ENCODE results near the gene INF2.
A peak's percentile ranks its signal among the peaks of the same experiment; 100 is the strongest.
"Not testable (repeated sequence)": the region's sequence is repeated elsewhere in the genome, so short reads cannot be mapped to it uniquely, and the experiment has no call there.

The INF2 gene

DNA sequence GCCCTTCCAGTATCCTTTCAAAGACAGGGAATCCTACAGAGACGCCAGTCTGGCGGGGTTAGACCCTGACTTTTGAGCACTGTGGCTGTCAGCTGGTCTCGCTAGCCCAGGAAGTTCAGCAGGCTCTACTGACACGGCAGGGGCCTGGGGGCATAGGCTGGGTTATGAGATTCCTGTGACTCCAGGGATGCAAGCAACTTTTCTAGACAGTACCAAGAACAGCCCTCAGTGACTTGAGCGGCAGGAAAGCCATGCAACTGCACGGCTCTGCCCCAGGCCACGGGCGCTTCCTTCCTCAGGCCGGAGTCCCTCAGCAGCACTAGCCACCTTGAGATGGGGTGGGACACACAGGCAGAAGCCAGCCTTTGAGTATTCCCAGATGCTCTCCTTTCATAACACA lies 58.5 kb downstream of the INF2 start:
- no peaks in the 10 kb centered on the region for H3K27me3 ChIP-seq (ENCODE audit: low read depth, low read length)
- H3K36me3 ChIP-seq (ENCODE audit: control insufficient read depth in 1 of 2, insufficient read depth in 2 of 2, low read length in 2 of 2): no peaks in the 10 kb centered on the region
- no peak overlapping the region for H3K27ac ChIP-seq (ENCODE audit: low read length)
- H3K4me3 ChIP-seq (ENCODE audit: low read depth in 1 of 2, low read length in 2 of 2): no peak overlapping the region
- peaks cover 20 to 24% of the 10 kb centered on the region in 2 donors for H3K4me1 ChIP-seq (ENCODE audit: control insufficient read depth in 1 of 2, insufficient read depth in 2 of 2, low read length in 2 of 2)
- H3K9me3 ChIP-seq (ENCODE audit: control insufficient read depth in 1 of 2, low read length in 2 of 2): no peaks in the 10 kb centered on the region

DNA sequence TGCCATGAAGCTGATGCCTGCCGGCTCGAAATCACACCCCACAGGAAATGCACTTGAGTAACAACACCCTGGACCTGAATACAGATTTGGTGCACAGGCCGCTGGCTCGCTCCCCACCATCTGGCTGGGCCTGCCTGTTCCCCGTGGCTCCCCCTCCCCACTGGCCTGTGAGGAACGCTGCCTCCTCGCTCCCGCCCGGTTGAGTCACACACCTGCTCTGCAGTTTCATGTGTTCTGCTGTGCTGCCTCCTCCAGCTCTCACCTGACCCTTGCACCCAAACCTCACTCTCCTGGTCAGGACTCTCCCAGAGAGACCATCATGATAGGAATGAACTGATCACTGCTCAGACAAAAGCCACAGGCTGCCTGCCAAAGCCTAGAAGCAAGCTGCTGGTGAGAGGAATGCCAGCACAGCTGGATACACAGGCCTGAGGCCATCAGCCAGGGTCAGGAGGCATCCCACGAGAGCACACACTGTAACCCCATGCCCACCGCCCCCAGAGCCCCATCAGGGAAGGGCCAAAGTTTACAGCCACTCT lies 59.8 kb downstream of the INF2 start:
- Histone ChIP-seq H3K27me3 (ENCODE audit: low read depth, low read length) (no peaks in the 10 kb centered on the region), H3K9me3 (ENCODE audit: control insufficient read depth in 1 of 2, low read length in 2 of 2) (no peaks in the 10 kb centered on the region), H3K27ac (ENCODE audit: low read length) (peak overlapping the region; percentile 31), H3K4me3 (ENCODE audit: low read depth in 1 of 2, low read length in 2 of 2) (no peak overlapping the region), H3K4me1 (ENCODE audit: control insufficient read depth in 1 of 2, insufficient read depth in 2 of 2, low read length in 2 of 2) (peaks cover 25 to 31% of the 10 kb centered on the region in 2 donors), H3K36me3 (ENCODE audit: control insufficient read depth in 1 of 2, insufficient read depth in 2 of 2, low read length in 2 of 2) (no peaks in the 10 kb centered on the region)

DNA sequence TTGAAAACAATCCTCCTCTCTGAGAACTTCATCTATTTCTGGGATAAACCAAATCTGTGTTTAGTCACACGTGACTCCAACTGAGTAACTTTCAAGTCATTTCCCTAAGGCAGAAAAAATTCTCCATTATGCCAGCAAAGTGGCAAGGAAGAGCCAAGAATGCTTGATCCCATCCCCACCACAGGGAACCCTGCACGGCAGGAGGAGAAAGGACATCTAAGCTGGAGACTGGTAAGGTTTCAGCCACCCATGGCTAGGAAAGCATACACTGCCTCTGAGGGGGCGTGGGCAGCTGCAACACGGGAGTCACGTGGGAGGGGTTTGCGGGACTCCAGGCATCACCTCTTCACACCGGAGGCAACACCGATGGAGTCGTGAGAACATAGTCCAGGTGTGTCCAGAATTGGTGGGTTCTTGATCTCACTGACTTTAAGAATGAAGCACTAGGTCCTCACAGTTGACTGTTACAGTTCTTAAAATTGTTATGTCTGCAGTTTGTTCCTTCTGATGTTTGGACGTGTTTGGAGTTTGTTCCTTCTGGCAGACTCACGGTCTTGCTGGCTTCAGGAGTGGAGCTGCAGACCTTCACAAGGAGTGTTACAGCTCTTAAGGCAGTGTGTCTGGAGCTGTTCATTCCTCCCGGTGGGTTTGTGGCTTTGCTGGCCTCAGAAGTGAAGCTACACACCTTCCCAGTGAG lies 60.8 kb downstream of the INF2 start:
- H3K27me3 ChIP-seq (ENCODE audit: low read depth, low read length): no peaks in the 10 kb centered on the region
- no peaks in the 10 kb centered on the region for H3K9me3 ChIP-seq (ENCODE audit: control insufficient read depth in 1 of 2, low read length in 2 of 2)
- H3K27ac ChIP-seq (ENCODE audit: low read length): no peak overlapping the region
- H3K4me1 ChIP-seq (ENCODE audit: control insufficient read depth in 1 of 2, insufficient read depth in 2 of 2, low read length in 2 of 2): peaks cover 32 to 41% of the 10 kb centered on the region in 2 donors
- H3K4me3 ChIP-seq (ENCODE audit: low read depth in 1 of 2, low read length in 2 of 2): no peak overlapping the region
- peaks cover 0 to 4% of the 10 kb centered on the region in 2 donors for H3K36me3 ChIP-seq (ENCODE audit: control insufficient read depth in 1 of 2, insufficient read depth in 2 of 2, low read length in 2 of 2)

DNA sequence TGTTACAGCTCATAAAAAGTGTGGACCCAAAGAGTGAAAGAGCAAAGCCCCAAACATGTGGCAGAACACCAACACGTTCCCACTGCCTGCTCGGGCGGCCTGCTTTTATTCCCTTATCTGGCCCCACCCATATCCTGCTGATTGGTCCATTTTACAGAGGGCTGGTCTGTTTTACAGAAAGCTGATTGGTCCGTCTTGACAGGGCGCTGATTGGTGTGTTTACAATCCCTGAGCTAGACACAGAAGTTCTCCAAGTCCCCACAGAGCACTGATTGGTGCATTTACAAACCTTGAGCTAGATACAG lies 61.3 kb downstream of the INF2 start:
- not testable (repeated sequence) for H3K27me3 ChIP-seq (ENCODE audit: low read depth, low read length); H3K9me3 ChIP-seq (ENCODE audit: control insufficient read depth in 1 of 2, low read length in 2 of 2); H3K27ac ChIP-seq (ENCODE audit: low read length); H3K36me3 ChIP-seq (ENCODE audit: control insufficient read depth in 1 of 2, insufficient read depth in 2 of 2, low read length in 2 of 2); H3K4me3 ChIP-seq (ENCODE audit: low read depth in 1 of 2, low read length in 2 of 2)
- peaks cover 32 to 45% of the 10 kb centered on the region in 2 donors for H3K4me1 ChIP-seq (ENCODE audit: control insufficient read depth in 1 of 2, insufficient read depth in 2 of 2, low read length in 2 of 2)

DNA sequence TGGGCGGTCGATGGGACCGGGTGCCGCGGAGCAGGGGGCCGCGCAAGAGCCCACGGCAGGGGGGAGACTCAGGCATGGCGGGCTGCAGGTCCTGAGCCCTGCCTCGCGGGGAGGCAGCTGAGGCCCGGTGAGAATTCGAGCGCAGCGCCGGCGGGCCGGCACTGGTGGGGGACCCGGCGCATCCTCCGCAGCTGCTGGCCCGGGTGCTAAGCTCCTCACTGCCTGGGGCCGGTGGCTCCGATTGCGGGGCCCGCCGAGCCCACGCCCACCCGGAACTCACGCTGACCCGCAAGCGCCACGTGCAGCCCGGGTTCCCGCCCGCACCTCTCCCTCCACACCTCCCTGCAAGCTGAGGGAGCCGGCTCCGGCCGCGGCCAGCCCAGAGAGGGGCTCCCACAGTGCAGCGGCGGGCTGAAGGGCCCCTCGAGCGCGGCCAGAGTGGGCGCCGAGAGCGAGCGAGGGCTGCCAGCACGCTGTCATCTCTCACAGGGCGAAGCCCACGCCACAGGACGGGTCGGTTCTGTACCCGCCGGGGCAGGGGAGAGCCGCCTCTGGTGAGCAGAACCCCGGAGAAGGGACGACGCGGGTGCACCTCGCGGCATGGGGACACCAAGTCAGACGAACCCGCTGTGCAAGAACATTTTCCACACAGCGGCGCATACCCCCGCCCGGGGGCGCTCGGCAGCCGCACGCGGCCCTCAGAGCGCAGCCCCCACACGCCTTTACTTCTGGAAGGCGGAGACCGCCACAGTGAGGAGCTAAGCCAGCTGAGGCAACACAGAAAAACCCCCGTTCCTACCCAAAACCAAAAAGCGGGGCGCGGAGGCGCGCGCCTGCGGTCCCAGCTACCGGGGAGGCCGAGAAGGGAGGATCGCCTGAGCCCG lies 62.4 kb downstream of the INF2 start:
- H3K27ac ChIP-seq (ENCODE audit: low read length): no peak overlapping the region
- peaks cover 11 to 20% of the 10 kb centered on the region in 2 donors for H3K36me3 ChIP-seq (ENCODE audit: control insufficient read depth in 1 of 2, insufficient read depth in 2 of 2, low read length in 2 of 2)
- peak overlapping the region; percentile 56 to 98 for H3K4me3 ChIP-seq (ENCODE audit: low read depth in 1 of 2, low read length in 2 of 2)
- H3K9me3 ChIP-seq (ENCODE audit: control insufficient read depth in 1 of 2, low read length in 2 of 2): no peaks in the 10 kb centered on the region
- H3K27me3 ChIP-seq (ENCODE audit: low read depth, low read length): no peaks in the 10 kb centered on the region
- H3K4me1 ChIP-seq (ENCODE audit: control insufficient read depth in 1 of 2, insufficient read depth in 2 of 2, low read length in 2 of 2): peaks cover 28 to 36% of the 10 kb centered on the region in 2 donors

DNA sequence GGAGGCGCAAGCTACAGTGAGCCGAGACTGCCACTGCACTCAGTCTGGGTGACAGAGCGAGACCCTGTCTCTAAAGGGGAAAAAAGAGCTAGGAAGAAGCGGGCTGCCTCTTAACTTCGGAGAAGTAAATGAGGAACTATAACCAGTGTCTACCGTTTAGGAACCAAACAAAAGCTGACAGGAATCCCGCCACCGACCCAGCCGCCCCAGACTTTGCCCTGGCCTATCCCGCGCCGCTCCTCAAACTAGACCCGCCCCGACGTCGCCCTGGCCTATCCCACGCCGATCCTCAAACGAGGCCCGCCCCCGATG lies 63.0 kb downstream of the INF2 start:
- peaks cover 25 to 36% of the 10 kb centered on the region in 2 donors for H3K4me1 ChIP-seq (ENCODE audit: control insufficient read depth in 1 of 2, insufficient read depth in 2 of 2, low read length in 2 of 2)
- H3K9me3 ChIP-seq (ENCODE audit: control insufficient read depth in 1 of 2, low read length in 2 of 2): no peaks in the 10 kb centered on the region
- H3K36me3 ChIP-seq (ENCODE audit: control insufficient read depth in 1 of 2, insufficient read depth in 2 of 2, low read length in 2 of 2): peaks cover 16 to 26% of the 10 kb centered on the region in 2 donors
- H3K27ac ChIP-seq (ENCODE audit: low read length): no peak overlapping the region
- H3K4me3 ChIP-seq (ENCODE audit: low read depth in 1 of 2, low read length in 2 of 2): peak overlapping the region; percentile 56 to 98
- H3K27me3 ChIP-seq (ENCODE audit: low read depth, low read length): no peaks in the 10 kb centered on the region

DNA sequence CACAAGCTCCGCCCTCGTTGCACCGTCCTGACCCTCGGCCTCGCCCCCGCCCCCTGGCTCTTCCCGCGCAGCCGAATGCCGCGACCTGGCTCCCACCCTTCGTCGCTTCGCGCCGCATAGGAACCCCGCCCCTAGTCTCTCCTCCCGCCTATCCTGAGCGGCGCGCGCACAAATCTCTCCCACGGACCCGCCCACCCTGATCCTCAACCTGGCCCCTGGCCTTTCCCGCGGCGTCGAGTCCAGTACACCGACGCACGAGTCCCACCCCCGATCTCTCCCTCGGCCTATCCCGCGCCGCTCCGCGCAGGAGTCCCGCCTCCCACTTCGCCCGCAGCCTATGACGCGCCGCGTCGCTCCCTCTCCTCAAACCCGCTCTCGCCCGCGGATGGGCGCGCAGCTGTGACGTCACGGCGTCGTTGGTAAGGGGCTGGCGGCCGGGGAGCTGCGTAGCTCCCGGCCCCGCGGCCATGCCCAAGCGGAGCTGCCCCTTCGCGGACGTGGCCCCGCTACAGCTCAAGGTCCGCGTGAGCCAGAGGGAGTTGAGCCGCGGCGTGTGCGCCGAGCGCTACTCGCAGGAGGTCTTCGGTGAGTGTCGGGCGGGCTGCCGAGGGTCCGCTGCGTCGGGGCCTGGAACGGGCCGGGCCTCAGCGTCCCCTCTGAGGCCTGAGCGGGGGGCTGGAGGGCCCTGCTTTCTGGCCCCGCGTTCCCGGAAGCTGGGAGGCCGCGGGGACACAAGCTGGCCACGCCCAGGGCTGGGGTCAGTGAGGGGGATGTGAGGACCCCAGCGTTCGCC lies 63.5 kb downstream of the INF2 start, which contains the start of gene SIVA1:
Gene SIVA1 (plus strand): TSS at position 413 of the 793 bp plus-strand sequence. CDS start 55 bp downstream, at position 468.
- H3K4me3 ChIP-seq (ENCODE audit: low read depth in 1 of 2, low read length in 2 of 2): peak within 1 kb of the TSS; percentile 79 to 98
- no peaks in the 10 kb centered on the region for H3K27me3 ChIP-seq (ENCODE audit: low read depth, low read length)
- H3K36me3 ChIP-seq (ENCODE audit: control insufficient read depth in 1 of 2, insufficient read depth in 2 of 2, low read length in 2 of 2): peaks cover 22 to 31% of the 10 kb centered on the region in 2 donors
- no peaks in the 10 kb centered on the region for H3K9me3 ChIP-seq (ENCODE audit: control insufficient read depth in 1 of 2, low read length in 2 of 2)
- peak within 1 kb of the TSS; percentile 69 for H3K27ac ChIP-seq (ENCODE audit: low read length)
- peaks cover 25 to 36% of the 10 kb centered on the region in 2 donors for H3K4me1 ChIP-seq (ENCODE audit: control insufficient read depth in 1 of 2, insufficient read depth in 2 of 2, low read length in 2 of 2)

DNA sequence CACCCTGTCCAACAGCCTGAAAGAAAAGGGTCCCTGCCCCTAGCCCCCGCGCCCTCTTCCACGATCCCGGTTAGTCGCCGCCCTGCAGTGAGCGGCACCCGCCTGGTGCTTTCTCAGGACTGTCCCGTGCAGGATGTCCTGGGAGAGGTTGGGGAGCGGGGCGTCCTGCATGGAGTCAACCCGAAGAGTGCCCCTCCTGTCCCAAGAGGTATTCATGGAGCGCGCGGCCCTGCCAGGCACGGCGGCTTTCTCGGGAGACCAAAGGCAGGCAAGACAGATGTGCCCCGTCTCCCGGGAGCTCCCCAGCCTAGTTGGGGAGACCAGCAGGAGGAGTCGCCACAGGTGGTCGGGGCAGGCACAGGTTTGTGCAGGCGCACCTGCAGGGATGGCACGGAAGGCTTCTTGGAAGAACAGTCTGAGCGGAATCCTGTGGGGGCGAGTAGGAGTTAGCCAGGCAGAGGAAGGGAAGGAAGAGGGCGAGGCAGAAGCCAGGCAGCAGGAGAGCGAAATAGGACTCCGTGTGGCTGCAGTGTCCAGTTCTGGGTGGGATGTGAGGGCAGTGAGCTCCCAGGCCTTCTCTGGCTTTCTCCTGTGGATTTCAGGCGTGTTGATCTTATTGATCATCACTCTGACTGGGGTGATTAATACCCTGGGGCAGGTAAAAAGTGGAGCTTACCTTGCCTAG lies 64.3 kb downstream of the INF2 start:
- peaks cover 27 to 38% of the 10 kb centered on the region in 2 donors for H3K36me3 ChIP-seq (ENCODE audit: control insufficient read depth in 1 of 2, insufficient read depth in 2 of 2, low read length in 2 of 2)
- H3K27me3 ChIP-seq (ENCODE audit: low read depth, low read length): no peaks in the 10 kb centered on the region
- no peaks in the 10 kb centered on the region for H3K9me3 ChIP-seq (ENCODE audit: control insufficient read depth in 1 of 2, low read length in 2 of 2)
- H3K27ac ChIP-seq (ENCODE audit: low read length): peak overlapping the region; percentile 23
- H3K4me1 ChIP-seq (ENCODE audit: control insufficient read depth in 1 of 2, insufficient read depth in 2 of 2, low read length in 2 of 2): peaks cover 22 to 36% of the 10 kb centered on the region in 2 donors
- H3K4me3 ChIP-seq (ENCODE audit: low read depth in 1 of 2, low read length in 2 of 2): peak overlapping the region; percentile 79 to 98

DNA sequence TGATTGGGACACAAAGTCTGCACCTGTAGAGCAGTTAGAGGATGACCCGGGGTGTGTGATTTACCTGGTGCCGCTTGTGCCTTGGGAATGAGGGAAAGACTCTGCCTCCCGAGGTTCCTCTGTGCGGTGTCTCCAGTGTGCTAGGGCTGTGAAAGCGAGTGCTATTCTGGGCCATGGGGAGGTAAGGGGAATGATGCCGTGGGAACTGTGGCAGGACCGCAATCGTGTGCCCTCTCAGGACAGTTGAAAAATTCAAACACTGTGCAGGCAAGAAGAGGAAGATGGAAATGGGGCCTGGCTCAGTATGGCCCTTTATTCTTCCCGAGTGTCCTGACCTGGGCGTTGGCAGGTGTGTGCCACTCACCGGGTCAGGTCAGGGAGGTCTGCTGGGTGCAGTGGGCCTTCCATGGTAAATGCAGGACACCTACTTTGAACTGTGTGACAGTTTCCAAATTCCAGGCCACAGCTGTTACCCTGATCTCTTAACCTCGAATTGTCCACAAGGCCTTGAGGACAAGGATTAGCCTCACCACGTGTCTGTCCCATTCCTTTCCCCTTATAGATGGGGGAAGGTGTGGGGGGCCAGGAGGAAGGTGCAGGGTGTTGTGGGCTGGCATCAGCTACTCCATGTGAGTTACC lies 64.9 kb downstream of the INF2 start:
- Histone ChIP-seq H3K36me3 (ENCODE audit: control insufficient read depth in 1 of 2, insufficient read depth in 2 of 2, low read length in 2 of 2) (peaks cover 34 to 45% of the 10 kb centered on the region in 2 donors), H3K4me1 (ENCODE audit: control insufficient read depth in 1 of 2, insufficient read depth in 2 of 2, low read length in 2 of 2) (peaks cover 16 to 30% of the 10 kb centered on the region in 2 donors), H3K9me3 (ENCODE audit: control insufficient read depth in 1 of 2, low read length in 2 of 2) (no peaks in the 10 kb centered on the region), H3K27ac (ENCODE audit: low read length) (peak overlapping the region; percentile 23), H3K27me3 (ENCODE audit: low read depth, low read length) (no peaks in the 10 kb centered on the region), H3K4me3 (ENCODE audit: low read depth in 1 of 2, low read length in 2 of 2) (peak overlapping the region; percentile 79 to 98)

DNA sequence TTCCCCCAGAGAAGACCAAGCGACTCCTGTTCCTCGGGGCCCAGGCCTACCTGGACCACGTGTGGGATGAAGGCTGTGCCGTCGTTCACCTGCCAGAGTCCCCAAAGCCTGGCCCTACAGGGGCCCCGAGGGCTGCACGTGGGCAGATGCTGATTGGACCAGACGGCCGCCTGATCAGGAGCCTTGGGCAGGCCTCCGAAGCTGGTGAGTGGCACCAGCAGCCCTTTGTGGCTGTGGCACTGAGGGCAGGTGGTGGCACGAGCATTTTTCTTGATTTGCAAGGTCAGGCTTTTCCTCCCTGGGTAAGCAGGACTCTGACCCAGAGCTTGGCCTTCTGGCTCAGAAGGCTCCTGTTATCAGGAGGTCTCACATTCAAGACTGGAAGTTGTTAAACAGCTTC lies 66.2 kb downstream of the INF2 start:
- Histone ChIP-seq H3K27me3 (ENCODE audit: low read depth, low read length) (no peaks in the 10 kb centered on the region), H3K4me1 (ENCODE audit: control insufficient read depth in 1 of 2, insufficient read depth in 2 of 2, low read length in 2 of 2) (peaks cover 13 to 25% of the 10 kb centered on the region in 2 donors), H3K9me3 (ENCODE audit: control insufficient read depth in 1 of 2, low read length in 2 of 2) (no peaks in the 10 kb centered on the region), H3K27ac (ENCODE audit: low read length) (no peak overlapping the region), H3K36me3 (ENCODE audit: control insufficient read depth in 1 of 2, insufficient read depth in 2 of 2, low read length in 2 of 2) (peaks cover 40 to 57% of the 10 kb centered on the region in 2 donors), H3K4me3 (ENCODE audit: low read depth in 1 of 2, low read length in 2 of 2) (peak overlapping the region in 1 of 2 donors; percentile 16)
